Activated B cell treated with CpG ODN at 0.5 μM for 24 hours (primary cell): ENCODE measurements around the gene PCGF3. TPM values are rescaled to one million over a fixed set of nuclear protein-coding genes. Genes with fewer than 3 reads are reported as not detected.

Experiments
- ATAC-seq: fragments of 200-7000 bp; cut with Tn5 transposase; one replicate; pipeline ENCODE4 v1.10.0; 2021; ENCODE audit warnings: low read depth, mild to moderate bottlenecking, moderate library complexity
- CTCF ChIA-PET: fragments of 350-600 bp; sonication (Branson Sonifier 250); formaldehyde crosslinking; loops from one replicate; lab custom pipeline; 2021; ENCODE audit warnings: antibody characterized with exemption; lab: Charles Lee
- POLR2A ChIA-PET: fragments of 350-600 bp; sonication (Branson Sonifier 250); formaldehyde crosslinking; loops from one replicate; lab custom pipeline; 2021; ENCODE audit warnings: antibody characterized with exemption; lab: Charles Lee
- DNase-seq: peaks from one replicate; pipeline ENCODE4 v3.0.0; 2022
- H3K27ac Mint-ChIP-seq: one replicate; pipeline ENCODE4 v1.8.0; 2020; ENCODE audit warnings: mixed read lengths
- H3K27me3 Mint-ChIP-seq: one replicate; pipeline ENCODE4 v1.8.0; 2021; ENCODE audit warnings: mixed read lengths
- H3K36me3 Mint-ChIP-seq: one replicate; pipeline ENCODE4 v1.8.0; 2021; ENCODE audit warnings: low read depth, mixed read lengths
- H3K4me1 Mint-ChIP-seq: one replicate; pipeline ENCODE4 v1.8.0; 2021; ENCODE audit warnings: mixed read lengths
- H3K4me3 Mint-ChIP-seq: one replicate; pipeline ENCODE4 v1.8.0; 2020; ENCODE audit warnings: mild to moderate bottlenecking, mixed read lengths
- H3K9me3 Mint-ChIP-seq: one replicate; pipeline ENCODE4 v1.8.0; 2020; ENCODE audit warnings: mixed read lengths
- CTCF ChIP-seq: fragments of 200-600 bp; IDR thresholded peaks from one replicate; pipeline ENCODE4 v1.8.0; 2022; ENCODE audit warnings: antibody characterized with exemption, mild to moderate bottlenecking
- intact Hi-C: fragments of 100-400 bp; cut with micrococcal nuclease; formaldehyde crosslinking; loops from one replicate; pipeline ENCODE4 v1.15.1; 2024
- total RNA-seq: library from RNA; stranded (reverse); gene quantifications from 2 replicates; pipeline ENCODE4 v1.2.3, GENCODE V29; 2022

The PCGF3 gene
- total RNA-seq, 1 donor from 2014 or later, result 59.2 TPM

GRCh38 chr4:671769-672168 lies 33.9 kb upstream of the PCGF3 start:
- TF ChIP-seq CTCF, result no peak
- DNase-seq, result no peak
- no peak for ATAC-seq
- Mint-ChIP-seq H3K9me3 (no peaks in the 10 kb centered on the region), H3K4me3 (no peak overlapping the region), H3K36me3 (peaks cover 29% of the 10 kb centered on the region), H3K27ac (no peak overlapping the region), H3K27me3 (no peaks in the 10 kb centered on the region), H3K4me1 (peaks cover 23% of the 10 kb centered on the region)
- intact Hi-C loops, result no loop called here
- POLR2A ChIA-PET, result interaction anchor here (0.7 kb wide), 1 partner anchor 20 kb away, joined by 3 read pairs; no protein-coding TSS in a partner anchor
- CTCF ChIA-PET, result interaction anchor here (0.9 kb wide), 1 partner anchor 427 kb away, joined by 4 read pairs; no protein-coding TSS in a partner anchor

GRCh38 chr4:673349-674091 lies 32.1 kb upstream of the PCGF3 start:
- DNase-seq (no peak), ATAC-seq (no peak)
- Mint-ChIP-seq H3K4me3 (peak overlapping the region; percentile 88), H3K27me3 (no peaks in the 10 kb centered on the region), H3K9me3 (no peaks in the 10 kb centered on the region), H3K27ac (peak overlapping the region; percentile 30), H3K4me1 (peaks cover 34% of the 10 kb centered on the region), H3K36me3 (peaks cover 29% of the 10 kb centered on the region)
- TF ChIP-seq CTCF, result no peak
- ChIA-PET POLR2A (interaction anchor here (0.8 to 3.2 kb wide), 12 partner anchors 10 to 549 kb away, joined by 3 to 56 read pairs (median 7); partner anchors contain the start of genes GAK, TMEM175, ZNF141 and ZNF718), CTCF (interaction anchor here (1.2 to 1.6 kb wide), 3 partner anchors 9 to 27 kb away, joined by 3 to 10 read pairs (median 3); no protein-coding TSS in a partner anchor)
- intact Hi-C loops, result loop anchor here (1.0 to 2.0 kb wide), 11 partner anchors 9 to 1039 kb away; partner anchors contain the start of genes GAK, IDUA, PCGF3 and PIGG

- DNase-seq (peak; percentile 99), ATAC-seq (peak; percentile 81)
- intact Hi-C loops, result loop anchor here (1.0 to 2.0 kb wide), 11 partner anchors 10 to 1038 kb away; partner anchors contain the start of genes GAK, IDUA, PCGF3 and PIGG
- peaks cover 29% of the 10 kb centered on the region for H3K36me3 Mint-ChIP-seq
- H3K9me3 Mint-ChIP-seq, result no peaks in the 10 kb centered on the region
- no peaks in the 10 kb centered on the region for H3K27me3 Mint-ChIP-seq
- H3K27ac Mint-ChIP-seq, result peak within 1 kb of the TSS; percentile 75
- peak within 1 kb of the TSS; percentile 88 for H3K4me3 Mint-ChIP-seq
- ChIA-PET CTCF (interaction anchor here (1.2 to 1.6 kb wide), 3 partner anchors 10 to 26 kb away, joined by 3 to 10 read pairs (median 3); no protein-coding TSS in a partner anchor), POLR2A (interaction anchor here (0.5 to 3.2 kb wide), 14 partner anchors 11 to 550 kb away, joined by 3 to 56 read pairs (median 6); partner anchors contain the start of genes GAK, TMEM175, ZNF141 and ZNF718)
- TF ChIP-seq CTCF, result peak; percentile 46
- H3K4me1 Mint-ChIP-seq, result peaks cover 34% of the 10 kb centered on the region
Observed at GRCh38 chr4:674172-675035, 31.2 kb upstream of the PCGF3 start, which contains the start of the genes ATP5ME and MYL5. ATP5ME (minus strand) TSS chr4:674276; CDS start chr4:674247, 29 bp downstream. MYL5 (plus strand) TSS chr4:674542; CDS start chr4:678027, 3,485 bp downstream.

GRCh38 chr4:675036-675882 lies 30.4 kb upstream of the PCGF3 start:
- Mint-ChIP-seq H3K27me3 (no peaks in the 10 kb centered on the region), H3K4me1 (peaks cover 40% of the 10 kb centered on the region), H3K9me3 (no peaks in the 10 kb centered on the region), H3K27ac (peak overlapping the region; percentile 75), H3K4me3 (peak overlapping the region; percentile 88), H3K36me3 (peaks cover 28% of the 10 kb centered on the region)
- TF ChIP-seq CTCF, result no peak
- intact Hi-C loops, result loop anchor here (2.0 kb wide), 2 partner anchors 258 to 312 kb away; partner anchors contain the start of genes GAK, IDUA and TMEM175
- POLR2A ChIA-PET, result interaction anchor here (0.5 to 3.2 kb wide), 6 partner anchors 10 to 25 kb away, joined by 3 to 48 read pairs (median 3); no protein-coding TSS in a partner anchor
- CTCF ChIA-PET, result interaction anchor here (0.9 kb wide), 1 partner anchor 312 kb away, joined by 3 read pairs; no protein-coding TSS in a partner anchor
- ATAC-seq (no peak), DNase-seq (no peak)
